GM19240 (cell line): ENCODE data around the gene HOXB8.

Source experiments
- DNase-seq: peaks from one replicate; pipeline ENCODE4 v3.0.0; 2011; ENCODE audit warnings: low spot score; ENCODE audit not compliant: insufficient read length

HOXB8 gene

GRCh38 chr17:48596000-48596734 is 18.9 kb downstream of the HOXB8 start:
- DNase-seq, result no peak

GRCh38 chr17:48595278-48595999 is 19.7 kb downstream of the HOXB8 start:
- DNase-seq, result no peak

GRCh38 chr17:48594538-48595277 is 20.4 kb downstream of the HOXB8 start:
- DNase-seq, result no peak

GRCh38 chr17:48593840-48594537 is 21.1 kb downstream of the HOXB8 start:
- peak; percentile 78 for DNase-seq

- no peak for DNase-seq
Observed at GRCh38 chr17:48593126-48593829, 21.8 kb downstream of the HOXB8 start, which contains the start of gene HOXB5. Gene HOXB5 (minus strand): TSS chr17:48593779. CDS start chr17:48593682, 97 bp downstream.

- no peak for DNase-seq
Observed at GRCh38 chr17:48592577-48592976, 22.5 kb downstream of the HOXB8 start.

GRCh38 chr17:48592057-48592514 is 23.0 kb downstream of the HOXB8 start:
- no peak for DNase-seq

- DNase-seq, result no peak
Observed at GRCh38 chr17:48591255-48592056, 23.6 kb downstream of the HOXB8 start.

GRCh38 chr17:48590607-48591161 is 24.4 kb downstream of the HOXB8 start:
- DNase-seq, result no peak

GRCh38 chr17:48589831-48590606 is 25.1 kb downstream of the HOXB8 start, which contains the start of gene HOXB3:
Gene HOXB3 (minus strand): TSS chr17:48590241. CDS start chr17:48552474, 37,767 bp downstream.
- DNase-seq, result no peak

- no peak for DNase-seq
Observed at GRCh38 chr17:48589060-48589830, 25.8 kb downstream of the HOXB8 start.

GRCh38 chr17:48588528-48588927 is 26.6 kb downstream of the HOXB8 start:
- no peak for DNase-seq

GRCh38 chr17:48588074-48588415 is 27.0 kb downstream of the HOXB8 start:
- DNase-seq, result no peak

GRCh38 chr17:48587276-48588073 is 27.6 kb downstream of the HOXB8 start:
- no peak for DNase-seq

GRCh38 chr17:48586355-48587258 is 28.5 kb downstream of the HOXB8 start:
- no peak for DNase-seq

- DNase-seq, result no peak
Observed at GRCh38 chr17:48584223-48584741, 30.8 kb downstream of the HOXB8 start.
